AG09309 (cell line): ENCODE results near the gene SLC15A3.

Experiments
- DNase-seq: peaks from one replicate; pipeline ENCODE4 v3.0.0-alpha.2; 2010; ENCODE audit warnings: low read depth
- H3K4me3 ChIP-seq: 2 replicates; pipeline ENCODE4 v1.5.1; 2011; ENCODE audit warnings: mild to moderate bottlenecking, low read depth, low read length, moderate library complexity; ENCODE audit not compliant: control insufficient read depth
- TF ChIP-seq, protein P1 (sequence below): IDR thresholded peaks from 2 replicates; pipeline ENCODE4 v1.5.1; 2011; ENCODE audit warnings: mild to moderate bottlenecking, low read depth, low read length, inconsistent platforms; ENCODE audit not compliant: insufficient read depth, control insufficient read depth; ENCODE audit errors: missing control alignments

The SLC15A3 gene

DNA sequence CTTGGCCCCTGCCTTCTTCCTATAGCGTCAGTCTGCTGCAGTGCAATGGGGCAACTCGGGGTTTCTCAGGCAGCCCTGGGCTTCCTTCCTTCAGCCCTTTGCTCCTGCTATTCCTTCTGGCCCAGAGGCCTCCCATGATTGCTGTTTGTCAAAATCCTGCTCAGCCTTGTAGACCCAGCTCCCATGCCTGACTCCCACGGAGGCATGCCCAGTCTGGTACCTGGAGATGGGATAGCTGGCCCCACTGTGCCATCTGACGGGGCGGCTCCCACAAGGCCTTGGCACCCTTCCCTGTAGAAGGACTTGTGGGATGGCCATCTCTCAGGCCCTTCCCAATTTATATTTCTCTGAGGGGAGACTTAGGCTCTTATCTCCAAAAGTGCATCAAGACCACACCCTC, 18.9 kb upstream of the SLC15A3 start:
- no peak for DNase-seq
- TF ChIP-seq, protein P1, sequence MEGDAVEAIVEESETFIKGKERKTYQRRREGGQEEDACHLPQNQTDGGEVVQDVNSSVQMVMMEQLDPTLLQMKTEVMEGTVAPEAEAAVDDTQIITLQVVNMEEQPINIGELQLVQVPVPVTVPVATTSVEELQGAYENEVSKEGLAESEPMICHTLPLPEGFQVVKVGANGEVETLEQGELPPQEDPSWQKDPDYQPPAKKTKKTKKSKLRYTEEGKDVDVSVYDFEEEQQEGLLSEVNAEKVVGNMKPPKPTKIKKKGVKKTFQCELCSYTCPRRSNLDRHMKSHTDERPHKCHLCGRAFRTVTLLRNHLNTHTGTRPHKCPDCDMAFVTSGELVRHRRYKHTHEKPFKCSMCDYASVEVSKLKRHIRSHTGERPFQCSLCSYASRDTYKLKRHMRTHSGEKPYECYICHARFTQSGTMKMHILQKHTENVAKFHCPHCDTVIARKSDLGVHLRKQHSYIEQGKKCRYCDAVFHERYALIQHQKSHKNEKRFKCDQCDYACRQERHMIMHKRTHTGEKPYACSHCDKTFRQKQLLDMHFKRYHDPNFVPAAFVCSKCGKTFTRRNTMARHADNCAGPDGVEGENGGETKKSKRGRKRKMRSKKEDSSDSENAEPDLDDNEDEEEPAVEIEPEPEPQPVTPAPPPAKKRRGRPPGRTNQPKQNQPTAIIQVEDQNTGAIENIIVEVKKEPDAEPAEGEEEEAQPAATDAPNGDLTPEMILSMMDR = no peak
- no peak overlapping the region for H3K4me3 ChIP-seq

DNA sequence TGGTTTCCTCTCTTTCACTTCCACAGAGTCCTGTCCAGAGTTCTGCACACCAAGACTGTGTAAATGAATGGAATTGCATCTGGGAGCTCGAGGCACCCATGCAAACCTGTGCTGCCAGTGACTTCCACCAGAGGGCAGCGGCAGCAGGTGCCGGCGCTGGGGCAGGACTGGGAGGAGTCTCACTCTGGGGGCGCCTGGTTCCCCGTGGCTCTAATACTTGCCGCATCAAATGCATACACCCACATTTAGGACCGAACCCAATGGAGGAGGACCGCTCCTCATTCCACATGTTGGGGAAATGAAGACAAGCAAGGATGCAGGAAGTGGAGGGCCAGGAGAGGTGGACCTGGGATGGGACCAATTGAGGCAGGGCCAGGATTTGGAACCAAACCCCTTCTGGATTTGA, 18.4 kb upstream of the SLC15A3 start:
- DNase-seq = no peak
- no peak overlapping the region for H3K4me3 ChIP-seq
- TF ChIP-seq, protein P1 = peak; percentile 95

DNA sequence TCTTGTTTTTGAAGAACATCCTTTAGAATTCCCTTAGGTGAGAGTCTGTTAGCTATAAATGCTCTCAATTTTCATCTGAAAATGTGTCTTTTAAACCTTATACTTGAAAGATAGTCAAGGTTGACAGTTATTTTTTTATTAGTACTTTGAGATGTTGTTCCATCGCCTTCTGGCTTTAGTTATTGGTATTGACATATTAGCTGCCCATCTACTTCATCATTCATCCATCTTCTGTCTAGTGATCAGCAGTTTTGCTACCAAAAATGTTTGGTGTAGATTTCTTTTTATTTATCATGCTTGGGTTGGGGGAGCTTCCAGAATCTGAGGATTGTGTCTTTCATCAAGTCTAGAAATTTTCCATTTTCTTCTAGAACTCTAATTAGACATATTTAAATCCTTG, 16.2 kb upstream of the SLC15A3 start:
- no peak overlapping the region for H3K4me3 ChIP-seq
- TF ChIP-seq, protein P1 = no peak
- DNase-seq = no peak

DNA sequence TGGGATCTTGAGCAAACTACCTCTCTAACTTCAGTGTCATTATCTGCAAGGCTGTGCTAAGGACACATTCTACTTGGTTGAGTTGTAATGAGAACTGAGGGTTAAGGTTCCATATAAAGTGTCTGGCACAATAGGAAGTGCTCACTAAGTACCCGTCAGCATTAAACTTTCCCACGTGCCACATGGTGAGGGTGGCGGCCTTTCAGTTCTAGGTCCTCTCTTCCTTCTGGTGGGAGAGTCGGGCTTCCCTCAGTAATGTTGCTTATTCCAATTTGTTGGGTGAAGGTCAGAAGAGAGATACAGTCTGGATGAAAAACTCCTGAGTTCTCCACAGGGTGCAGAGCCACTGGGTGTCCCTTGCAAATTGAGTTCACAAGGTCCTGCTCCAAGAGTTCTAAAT, 14.9 kb upstream of the SLC15A3 start:
- no peak for DNase-seq
- H3K4me3 ChIP-seq = no peak overlapping the region
- TF ChIP-seq, protein P1 = no peak

DNA sequence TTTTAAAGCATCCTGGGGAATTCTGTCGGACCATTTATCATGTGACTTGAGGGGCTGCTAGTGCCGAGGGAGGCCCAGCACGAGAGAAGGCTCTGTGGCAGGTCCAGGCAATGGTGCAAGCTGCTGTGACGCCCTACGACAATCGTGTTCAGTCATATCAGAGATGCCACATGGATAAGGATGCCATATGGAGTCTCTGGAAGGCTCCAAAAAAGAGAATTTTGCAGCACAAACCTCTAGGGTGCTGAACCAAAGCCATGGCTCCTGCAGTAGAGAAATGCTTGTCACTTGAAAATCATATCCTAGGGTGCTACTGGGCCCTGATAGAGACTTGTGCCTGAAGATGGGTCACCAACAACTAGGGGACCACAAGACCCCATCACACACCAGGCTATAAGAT, 12.8 kb upstream of the SLC15A3 start:
- H3K4me3 ChIP-seq = no peak overlapping the region
- TF ChIP-seq, protein P1 = no peak

DNA sequence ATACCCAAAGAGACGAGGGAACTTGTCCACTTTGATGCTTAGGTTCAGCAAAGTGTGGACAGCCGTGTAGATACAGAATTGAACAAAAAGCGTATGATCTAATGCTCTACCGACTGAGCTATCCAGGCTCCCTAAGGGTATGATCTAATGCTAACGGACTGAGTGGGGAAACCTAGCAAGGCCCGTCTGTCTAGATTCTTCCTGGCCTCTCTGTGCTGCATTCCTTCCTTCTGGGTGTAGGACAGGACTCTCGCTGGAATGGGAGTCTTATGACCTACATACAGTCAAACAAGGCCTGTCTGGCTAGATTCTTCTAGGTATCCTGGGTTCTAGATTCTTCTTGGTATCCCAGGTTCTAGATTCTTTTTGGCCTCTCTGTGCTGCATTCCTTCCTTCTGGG, 8.4 kb upstream of the SLC15A3 start:
- TF ChIP-seq, protein P1 = no peak
- no peak overlapping the region for H3K4me3 ChIP-seq
- DNase-seq = no peak

More for the DNA sequence above, 12.8 kb upstream of the SLC15A3 start:
- no peak for DNase-seq

DNA sequence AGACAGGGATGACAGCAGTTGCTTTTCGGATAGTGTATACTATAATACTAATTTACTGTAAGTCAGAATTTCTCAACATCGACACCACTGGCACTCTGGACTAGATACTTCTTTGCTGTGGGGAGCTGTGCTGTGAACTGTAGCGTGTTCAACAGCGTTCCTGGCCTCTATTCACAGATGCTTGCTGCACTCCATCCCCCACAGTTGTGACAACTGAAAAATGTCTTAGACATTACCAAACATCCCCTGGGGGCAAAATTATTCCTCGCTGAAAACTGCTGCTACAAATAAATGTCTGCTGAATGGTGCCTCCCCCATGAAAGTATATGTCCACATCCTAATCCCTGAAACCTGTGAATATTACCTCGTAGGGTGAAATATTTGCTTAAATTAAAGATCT, 7.5 kb upstream of the SLC15A3 start:
- no peak overlapping the region for H3K4me3 ChIP-seq
- TF ChIP-seq, protein P1 = no peak
- DNase-seq = no peak
